ENCODE measurements around the gene QKI. TPM values are rescaled to one million over a fixed set of nuclear protein-coding genes. Genes with fewer than 3 reads are reported as not detected.

Gene QKI
- total RNA-seq, 4 donors from 2014 or later, result 126 to 199 (median 142) TPM

GRCh38 chr6:163579880-163580295, 165.4 kb downstream of the QKI start:
- no peak overlapping the region for H3K4me3 ChIP-seq (ENCODE audit: low read depth, poor library complexity, severe bottlenecking)

DNA sequence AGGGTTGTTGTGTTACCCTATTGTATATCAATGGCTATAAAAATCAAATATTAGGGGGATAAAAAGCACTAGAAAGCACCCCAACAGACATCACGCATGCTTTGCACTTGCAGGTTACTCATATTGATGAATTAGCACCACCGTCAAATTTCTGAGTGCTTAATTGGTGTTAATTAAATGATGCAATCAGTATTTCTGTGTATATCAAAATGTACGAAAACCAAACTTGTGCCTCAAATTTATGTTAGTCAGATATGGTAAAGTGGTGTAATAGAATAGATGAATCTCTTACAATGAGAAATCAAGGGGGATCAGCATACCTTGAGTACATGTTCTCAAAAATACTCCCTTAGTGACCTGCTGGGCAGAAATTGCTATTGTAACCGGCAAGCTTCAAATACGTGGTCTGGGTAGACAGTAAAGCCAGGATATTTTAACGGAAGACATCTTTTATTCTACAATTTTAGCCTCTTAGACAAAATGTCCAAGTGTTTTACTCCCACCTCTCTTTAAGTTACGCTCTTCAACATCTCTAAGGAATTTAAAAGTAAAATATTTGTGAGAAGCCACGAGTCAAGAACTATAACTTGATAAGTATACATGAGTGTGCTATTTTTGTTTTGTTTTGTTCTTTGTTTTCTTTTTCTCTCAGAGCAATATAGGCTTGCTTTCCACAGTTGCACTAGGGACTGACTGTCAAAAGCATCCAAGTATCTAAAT, 166.0 kb downstream of the QKI start:
- intact Hi-C loops (cut with DNase I; ENCODE audit: low total_unique reads), result no loop called here
- TF ChIP-seq POLR2A (IDR thresholded peaks at IDR 0.05), result no peak
- TF ChIP-seq CTCF (IDR thresholded peaks at IDR 0.05), result no peak
- 67 to 68% methylated on average over 8 of the region's 8 CpGs for WGBS, 2 donors

More at GRCh38 chr6:163579880-163580295, 165.4 kb downstream of the QKI start:
- TF ChIP-seq CTCF (IDR thresholded peaks at IDR 0.05) (no peak), POLR2A (IDR thresholded peaks at IDR 0.05) (no peak)
- WGBS, 2 donors, result 18 to 24% methylated on average over 4 of the region's 4 CpGs
- DNase-seq (ENCODE audit: low spot score in 2 of 2), result no peak
- intact Hi-C loops (cut with DNase I; ENCODE audit: low total_unique reads), result no loop called here

GRCh38 chr6:163583558-163583957, 169.0 kb downstream of the QKI start:
- DNase-seq (ENCODE audit: low spot score in 2 of 2), result no peak
- TF ChIP-seq CTCF (IDR thresholded peaks at IDR 0.05), result no peak
- no peak for TF ChIP-seq POLR2A (IDR thresholded peaks at IDR 0.05)
- WGBS, 2 donors, result 83 to 88% methylated on average over 7 of the region's 7 CpGs
- intact Hi-C loops (cut with DNase I; ENCODE audit: low total_unique reads), result no loop called here
- H3K4me3 ChIP-seq (ENCODE audit: low read depth, poor library complexity, severe bottlenecking), result no peak overlapping the region

More for the DNA sequence above, 166.0 kb downstream of the QKI start:
- H3K4me3 ChIP-seq (ENCODE audit: low read depth, poor library complexity, severe bottlenecking), result no peak overlapping the region
- DNase-seq (ENCODE audit: low spot score in 2 of 2), result no peak

- DNase-seq (ENCODE audit: low spot score in 2 of 2), result peak in 1 of 2 donors; percentile 56
- no peak overlapping the region for H3K4me3 ChIP-seq (ENCODE audit: low read depth, poor library complexity, severe bottlenecking)
- TF ChIP-seq CTCF (IDR thresholded peaks at IDR 0.05) (no peak), POLR2A (IDR thresholded peaks at IDR 0.05) (no peak)
- intact Hi-C loops (cut with DNase I; ENCODE audit: low total_unique reads), result no loop called here
- WGBS, 2 donors, result 42 to 57% methylated on average over 8 of the region's 8 CpGs
Observed at GRCh38 chr6:163585932-163586437, 171.5 kb downstream of the QKI start.

DNA sequence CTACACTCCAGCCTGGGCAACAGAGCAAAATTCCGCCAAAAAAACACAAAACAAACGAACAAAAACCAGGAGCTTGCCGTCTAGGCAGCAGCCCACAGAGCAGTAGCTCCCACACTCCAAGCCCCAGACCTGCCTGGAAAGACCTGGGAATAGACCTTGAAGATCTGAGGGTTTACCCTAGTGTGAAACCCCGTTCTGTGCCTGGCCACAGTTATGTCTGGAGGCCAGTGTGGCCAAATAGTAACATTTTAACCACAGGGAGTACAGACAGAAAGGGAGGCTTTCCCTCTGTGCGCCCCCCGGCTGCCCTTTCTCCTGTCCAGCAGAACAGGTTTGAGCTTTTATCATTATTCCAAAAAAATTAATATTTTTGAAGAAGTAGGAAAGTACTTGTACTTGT, 172.4 kb downstream of the QKI start:
- intact Hi-C loops (cut with DNase I; ENCODE audit: low total_unique reads), result no loop called here
- DNase-seq (ENCODE audit: low spot score in 2 of 2), result no peak
- H3K4me3 ChIP-seq (ENCODE audit: low read depth, poor library complexity, severe bottlenecking), result no peak overlapping the region
- WGBS, 2 donors, result 75 to 90% methylated on average over 6 of the region's 6 CpGs
- TF ChIP-seq CTCF (IDR thresholded peaks at IDR 0.05), result no peak
- no peak for TF ChIP-seq POLR2A (IDR thresholded peaks at IDR 0.05)

Measured in lower leg skin (tissue), 4 donors.